Measurements from ENCODE around the gene ST6GAL1.

- TF ChIP-seq POLR2A (IDR thresholded peaks at IDR 0.05) = no peak
- TF ChIP-seq, protein P1, sequence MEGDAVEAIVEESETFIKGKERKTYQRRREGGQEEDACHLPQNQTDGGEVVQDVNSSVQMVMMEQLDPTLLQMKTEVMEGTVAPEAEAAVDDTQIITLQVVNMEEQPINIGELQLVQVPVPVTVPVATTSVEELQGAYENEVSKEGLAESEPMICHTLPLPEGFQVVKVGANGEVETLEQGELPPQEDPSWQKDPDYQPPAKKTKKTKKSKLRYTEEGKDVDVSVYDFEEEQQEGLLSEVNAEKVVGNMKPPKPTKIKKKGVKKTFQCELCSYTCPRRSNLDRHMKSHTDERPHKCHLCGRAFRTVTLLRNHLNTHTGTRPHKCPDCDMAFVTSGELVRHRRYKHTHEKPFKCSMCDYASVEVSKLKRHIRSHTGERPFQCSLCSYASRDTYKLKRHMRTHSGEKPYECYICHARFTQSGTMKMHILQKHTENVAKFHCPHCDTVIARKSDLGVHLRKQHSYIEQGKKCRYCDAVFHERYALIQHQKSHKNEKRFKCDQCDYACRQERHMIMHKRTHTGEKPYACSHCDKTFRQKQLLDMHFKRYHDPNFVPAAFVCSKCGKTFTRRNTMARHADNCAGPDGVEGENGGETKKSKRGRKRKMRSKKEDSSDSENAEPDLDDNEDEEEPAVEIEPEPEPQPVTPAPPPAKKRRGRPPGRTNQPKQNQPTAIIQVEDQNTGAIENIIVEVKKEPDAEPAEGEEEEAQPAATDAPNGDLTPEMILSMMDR (IDR thresholded peaks at IDR 0.05 in 4 of 5, conservative IDR thresholded peaks at IDR 0.05 in 1 of 5) = no peak
These were observed 120.7 kb downstream of the ST6GAL1 start for GRCh38 chr3:187051066-187051465.

Data from gastrocnemius medialis (tissue), 4 donors.